Measurements from ENCODE around the gene CFAP65.

The CFAP65 gene

DNA sequence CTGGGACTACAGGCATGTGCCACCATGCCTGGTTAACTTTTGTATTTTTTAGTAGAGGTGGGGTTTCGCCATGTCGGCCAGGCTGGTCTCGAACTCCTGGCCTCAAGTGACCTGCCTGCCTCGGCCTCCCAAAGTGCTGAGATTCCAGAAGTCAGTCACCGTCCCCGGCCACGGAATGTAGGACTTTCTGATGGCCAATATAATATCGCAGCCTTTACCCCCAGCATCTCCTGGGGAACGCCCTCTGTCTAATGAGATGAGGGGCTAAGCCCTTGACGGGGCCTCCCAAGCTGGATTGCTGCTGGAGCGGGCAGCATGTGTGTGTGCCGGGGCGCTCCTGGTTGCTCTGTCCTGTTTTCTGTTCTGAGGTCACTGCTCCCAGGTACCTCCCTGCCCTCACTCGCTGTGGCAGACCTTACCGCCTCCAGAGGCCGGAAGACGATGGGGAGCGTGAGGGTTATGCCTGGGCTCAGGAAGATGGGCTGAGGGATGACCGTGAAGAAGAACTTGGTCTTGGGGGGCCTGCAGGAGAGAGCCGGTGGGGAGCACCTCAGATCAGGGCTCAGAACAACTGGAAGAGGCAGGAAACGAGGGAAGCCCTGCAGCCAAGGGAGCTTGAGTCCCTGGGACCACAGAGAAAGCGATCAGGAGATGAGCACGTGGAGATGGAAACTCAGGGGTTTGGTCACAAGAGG, 9.1 kb downstream of the CFAP65 start:
- no peak for DNase-seq (ENCODE audit: low read depth in 1 of 2, low spot score in 1 of 2)

DNA sequence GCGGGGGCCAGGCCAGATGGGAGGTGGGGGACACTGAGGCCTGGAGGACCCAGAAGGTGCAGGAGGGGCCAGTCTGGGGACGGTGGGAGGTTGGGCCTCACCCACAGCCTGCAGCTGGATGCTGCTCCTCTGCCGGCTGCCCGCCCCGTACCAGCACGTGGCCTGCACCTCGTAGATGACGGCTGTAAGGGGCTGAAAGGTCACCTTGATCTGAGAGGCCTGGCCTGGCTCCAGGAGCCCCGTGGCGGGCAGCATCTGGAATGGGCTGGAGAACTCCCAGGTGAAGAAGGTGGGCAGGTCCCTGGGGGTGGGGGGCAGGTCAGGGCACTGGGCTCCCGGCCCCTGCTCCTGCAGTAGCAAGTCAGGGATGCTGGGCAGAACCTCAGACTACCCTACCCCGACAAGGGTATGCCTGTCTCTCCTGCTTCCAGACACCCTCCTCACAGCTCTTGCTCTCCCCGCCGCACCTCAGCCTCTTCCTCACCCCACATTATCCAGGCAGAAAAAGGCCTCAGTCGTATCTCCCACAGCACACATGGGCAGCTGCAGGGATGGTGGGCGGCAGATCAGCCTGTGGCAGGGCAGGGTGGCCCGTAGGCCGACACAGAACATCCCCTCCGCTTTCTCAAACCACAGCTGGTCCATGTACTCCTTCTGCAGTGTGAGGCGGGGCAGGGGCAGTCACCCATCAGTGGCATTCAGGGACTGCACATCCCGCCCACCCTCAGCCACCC, 10.1 kb downstream of the CFAP65 start:
- DNase-seq (ENCODE audit: low read depth in 1 of 2, low spot score in 1 of 2), result no peak

DNA sequence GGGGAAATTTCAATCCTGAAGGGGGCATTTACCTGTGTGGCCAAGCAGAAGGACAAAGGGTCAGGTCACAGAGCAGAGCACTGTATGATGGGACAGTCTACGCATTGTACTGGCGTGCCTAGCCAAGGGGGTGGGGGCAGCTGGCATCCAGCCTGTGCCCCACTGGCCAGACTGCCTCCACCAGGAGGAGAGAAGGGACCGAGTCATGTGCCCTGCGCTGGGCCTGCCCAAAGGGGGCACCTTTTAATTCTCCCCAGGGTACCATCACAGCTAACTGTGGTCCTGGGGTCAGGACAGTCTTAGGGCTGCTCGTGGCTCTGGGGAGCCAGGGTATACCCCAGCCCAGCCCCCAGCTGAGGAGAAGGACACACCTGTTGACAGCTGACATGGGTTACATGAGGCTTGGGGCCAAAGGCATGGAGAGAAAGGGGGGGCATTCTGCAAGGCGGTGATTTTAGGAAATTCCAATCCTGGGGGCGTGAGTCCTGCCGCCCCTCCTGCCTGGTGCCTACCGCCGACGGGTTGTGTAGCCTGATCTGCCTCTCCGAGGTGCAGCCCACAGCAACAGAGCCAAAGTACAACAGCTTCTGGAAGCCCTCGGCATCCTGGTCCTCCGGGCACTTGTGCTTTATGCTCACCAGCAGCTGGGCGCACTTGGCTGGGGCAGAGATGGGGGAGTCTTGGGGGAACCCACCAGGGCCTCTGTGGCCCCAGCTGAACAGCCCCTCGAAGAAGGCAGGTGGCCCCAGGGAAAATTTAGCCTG, 11.0 kb downstream of the CFAP65 start:
- DNase-seq (ENCODE audit: low read depth in 1 of 2, low spot score in 1 of 2), result no peak

DNA sequence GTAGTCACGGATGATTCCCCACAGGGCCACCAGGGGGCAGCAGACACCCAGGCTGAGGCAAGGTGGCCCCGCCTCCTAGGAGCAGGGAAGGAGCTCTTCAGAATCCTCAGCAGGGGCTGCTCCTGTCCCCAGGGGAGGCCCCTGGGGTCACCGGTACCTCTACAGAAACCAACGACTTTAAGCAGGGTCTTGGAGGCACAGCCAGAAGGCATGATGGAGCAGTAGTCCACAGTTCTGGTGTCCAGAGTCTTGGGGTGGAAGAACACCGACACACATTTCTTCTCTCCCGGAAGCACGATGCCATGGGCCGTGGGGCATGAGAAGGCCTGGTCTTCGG, 11.5 kb downstream of the CFAP65 start:
- peak; percentile 45 to 62 for DNase-seq (ENCODE audit: low read depth in 1 of 2, low spot score in 1 of 2)

DNA sequence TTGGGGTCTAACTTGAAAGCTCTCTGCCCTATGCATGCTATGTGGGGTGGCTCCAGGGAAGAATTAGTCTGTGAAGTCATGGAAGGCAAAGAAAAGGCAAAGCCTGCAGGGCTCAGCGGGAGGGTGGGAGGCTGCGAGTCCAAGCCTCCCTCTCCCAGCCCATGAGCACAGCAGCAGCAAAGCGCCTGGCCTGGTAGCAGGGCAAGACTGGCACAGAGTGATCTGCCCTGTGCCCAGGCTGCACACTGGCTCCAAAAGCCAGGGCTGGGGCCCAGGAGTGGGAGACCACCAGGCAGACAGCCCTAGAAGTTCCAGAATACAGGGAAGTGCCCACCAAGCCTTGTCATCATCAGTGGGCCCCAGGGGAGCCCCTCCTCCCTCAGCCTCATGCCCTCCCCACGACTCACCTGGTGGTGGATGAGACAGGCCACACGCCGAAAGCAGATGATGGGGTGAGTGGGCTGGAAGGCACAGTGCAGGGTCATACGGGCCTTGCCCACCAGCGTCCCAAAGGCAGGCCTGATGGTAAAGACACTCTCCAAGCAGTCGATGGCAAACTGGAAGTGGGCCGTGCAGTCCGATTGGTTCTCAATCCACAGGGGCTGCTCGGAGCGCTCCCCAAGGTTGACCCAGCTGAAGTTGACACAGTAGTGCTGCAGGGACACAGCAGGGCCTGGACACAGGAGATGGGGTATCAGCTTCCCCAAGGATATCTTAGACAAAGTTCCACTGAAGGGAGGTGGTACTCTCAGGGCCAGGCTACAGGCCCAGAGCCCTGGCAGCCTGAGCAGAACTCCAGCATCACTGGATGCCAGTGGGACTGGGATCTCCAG, 12.1 kb downstream of the CFAP65 start:
- DNase-seq (ENCODE audit: low read depth in 1 of 2, low spot score in 1 of 2), result no peak

DNA sequence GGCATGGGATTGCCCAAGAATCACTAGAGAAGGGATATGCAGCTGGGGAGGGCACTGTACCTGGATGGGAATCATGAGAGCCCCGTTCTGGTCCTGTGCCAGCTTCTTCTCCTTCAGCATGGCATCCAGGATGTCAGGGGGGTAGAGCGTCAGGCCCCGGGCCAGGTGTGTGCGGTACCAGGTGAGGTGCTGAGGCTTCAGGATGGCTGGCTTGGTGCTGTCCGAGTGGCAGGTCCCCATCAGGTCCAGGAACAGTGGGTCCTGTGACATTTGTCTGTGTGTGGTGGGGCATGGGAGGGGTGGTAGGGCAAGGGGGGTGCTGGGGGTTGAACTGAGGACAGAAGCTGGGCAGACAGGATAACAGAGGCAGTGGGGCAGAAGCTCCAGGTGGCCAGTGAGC, 13.2 kb downstream of the CFAP65 start:
- DNase-seq (ENCODE audit: low read depth in 1 of 2, low spot score in 1 of 2), result no peak

DNA sequence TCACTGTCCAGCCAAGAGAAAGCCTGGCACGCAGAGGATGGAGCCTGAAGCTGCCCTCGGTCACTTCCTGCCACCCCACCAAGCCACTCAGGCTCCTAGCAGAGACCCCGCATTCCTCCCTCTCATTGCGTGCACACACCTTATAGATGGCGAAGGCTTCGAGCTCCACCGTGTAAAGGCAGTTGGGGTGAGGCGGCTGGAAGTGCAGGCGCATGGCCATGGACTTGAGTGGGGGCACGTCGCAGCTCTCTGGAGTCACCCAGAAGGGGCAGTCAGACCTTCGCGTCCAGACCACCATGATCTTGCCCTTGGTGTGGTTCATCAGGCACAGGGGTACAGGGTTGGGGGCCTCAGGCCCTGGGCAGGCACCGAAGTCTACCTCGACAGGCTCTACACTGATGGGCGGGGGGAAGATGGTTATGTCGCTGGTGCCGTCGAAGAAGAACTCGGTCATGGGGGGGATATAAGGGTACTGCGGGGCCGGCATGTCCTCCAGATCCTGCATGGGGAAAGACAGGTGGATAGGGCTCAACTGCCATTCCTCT, 13.7 kb downstream of the CFAP65 start:
- DNase-seq (ENCODE audit: low read depth in 1 of 2, low spot score in 1 of 2), result no peak

DNA sequence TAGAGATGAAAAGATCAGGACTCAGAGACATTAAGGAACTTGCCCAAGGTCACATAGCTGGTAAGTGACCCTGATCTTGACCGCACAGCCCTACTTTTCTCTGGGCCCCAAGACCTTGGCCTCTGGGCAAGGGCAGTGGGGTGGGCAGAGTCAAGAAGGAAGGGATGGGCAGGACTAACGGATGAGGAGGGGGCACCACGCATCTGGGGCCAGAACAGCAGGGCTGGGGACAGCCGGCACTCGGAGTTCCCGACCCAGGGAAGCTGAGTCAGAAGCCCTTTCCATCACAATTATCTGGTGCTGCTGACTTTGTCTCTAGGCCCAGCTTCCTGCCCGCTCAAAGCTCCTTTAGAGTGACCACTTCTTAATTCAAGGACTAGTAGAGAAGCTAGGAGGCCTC, 14.4 kb downstream of the CFAP65 start:
- DNase-seq (ENCODE audit: low read depth in 1 of 2, low spot score in 1 of 2), result no peak

DNA sequence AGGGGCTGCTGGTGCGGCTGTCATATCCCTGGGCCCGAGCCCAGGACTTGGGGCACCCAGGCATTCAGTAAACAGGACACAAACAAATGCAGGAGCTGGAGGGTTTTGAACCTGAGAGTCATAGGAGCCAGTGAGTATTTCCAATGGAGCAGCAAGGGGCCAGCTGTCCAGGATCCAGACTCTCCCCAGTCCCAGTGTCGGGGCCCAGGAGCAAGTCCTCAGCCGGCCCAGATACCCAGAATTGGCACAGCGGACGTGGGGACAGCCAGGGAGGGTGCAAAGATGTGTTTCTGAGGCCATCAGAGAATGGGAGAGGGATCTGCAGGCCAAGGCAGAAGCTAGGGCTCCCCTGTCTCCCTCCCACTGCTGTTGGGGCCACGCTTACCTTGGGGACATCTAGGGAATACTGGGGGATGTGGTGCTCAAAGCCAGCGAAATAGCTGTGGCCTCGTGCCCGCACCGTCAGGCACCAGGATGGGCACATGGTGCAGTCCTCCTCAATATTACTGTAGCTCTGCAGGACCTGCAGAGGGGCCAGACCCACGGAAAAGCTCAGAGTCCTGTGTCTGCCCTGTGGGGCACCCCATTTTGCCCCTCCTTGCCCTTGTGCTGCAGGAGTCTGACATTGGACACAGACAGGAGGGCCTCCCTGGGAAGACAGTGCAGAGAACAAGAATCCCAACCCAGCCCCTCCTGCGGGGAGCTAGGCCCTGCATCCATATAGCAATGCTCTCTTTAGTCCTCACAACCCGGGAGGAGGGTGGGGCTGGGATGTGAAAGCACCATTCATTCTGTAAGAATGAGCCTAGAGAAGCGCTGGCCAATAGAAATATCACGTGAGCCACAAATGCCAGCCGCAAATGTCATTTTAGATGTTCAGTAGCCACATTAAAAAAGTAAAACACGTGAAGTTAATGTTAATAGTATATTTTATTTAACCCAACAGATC, 15.4 kb downstream of the CFAP65 start:
- DNase-seq (ENCODE audit: low read depth in 1 of 2, low spot score in 1 of 2), result no peak

DNA sequence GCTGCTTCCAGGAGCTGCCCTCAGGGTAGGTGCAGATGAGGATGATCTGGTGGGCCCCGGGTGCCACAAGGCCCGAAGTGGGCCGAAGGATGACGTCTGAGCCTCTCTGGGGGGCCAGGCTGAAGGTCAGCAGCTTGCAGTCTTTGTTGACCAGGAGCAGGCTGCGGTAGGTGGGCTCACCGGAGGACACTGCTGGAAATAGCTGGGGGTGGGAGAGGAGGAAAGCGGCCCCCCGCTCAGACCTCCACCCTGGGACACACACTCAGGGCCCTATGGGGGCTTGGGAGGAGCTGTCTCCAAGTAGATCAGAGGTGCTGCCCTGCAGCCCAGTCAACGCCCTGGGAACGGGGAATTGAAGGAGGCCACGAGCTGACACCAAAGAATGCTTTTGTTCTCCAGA, 17.3 kb downstream of the CFAP65 start:
- DNase-seq (ENCODE audit: low read depth in 1 of 2, low spot score in 1 of 2), result no peak

DNA sequence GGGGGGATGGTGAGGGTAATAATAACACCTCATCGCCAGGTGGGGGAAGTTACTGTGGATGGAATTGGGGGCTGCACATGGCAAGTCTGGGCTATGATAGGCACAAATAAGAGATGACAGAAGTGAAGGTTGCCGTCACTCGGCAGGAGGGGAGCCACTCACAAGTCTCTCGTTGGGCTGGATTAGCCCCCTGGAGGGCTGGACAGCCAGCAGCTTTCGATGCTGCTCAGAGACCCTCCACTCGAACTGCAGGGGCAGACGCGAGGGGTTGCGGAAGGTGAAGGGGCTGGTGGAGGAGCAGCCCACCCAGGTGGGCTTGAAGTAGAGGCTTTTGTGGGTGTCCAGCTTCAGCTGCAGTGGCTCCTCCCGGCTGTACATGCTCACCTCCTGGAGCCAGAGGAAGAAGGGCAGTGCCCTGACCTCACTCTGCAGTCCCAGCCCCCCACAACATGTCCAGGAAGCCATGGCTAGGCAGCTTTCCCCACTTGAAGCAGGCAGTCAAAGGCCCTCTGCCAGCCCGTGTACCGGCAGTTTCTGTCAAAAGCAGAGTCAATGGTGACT, 18.2 kb downstream of the CFAP65 start:
- no peak for DNase-seq (ENCODE audit: low read depth in 1 of 2, low spot score in 1 of 2)

DNA sequence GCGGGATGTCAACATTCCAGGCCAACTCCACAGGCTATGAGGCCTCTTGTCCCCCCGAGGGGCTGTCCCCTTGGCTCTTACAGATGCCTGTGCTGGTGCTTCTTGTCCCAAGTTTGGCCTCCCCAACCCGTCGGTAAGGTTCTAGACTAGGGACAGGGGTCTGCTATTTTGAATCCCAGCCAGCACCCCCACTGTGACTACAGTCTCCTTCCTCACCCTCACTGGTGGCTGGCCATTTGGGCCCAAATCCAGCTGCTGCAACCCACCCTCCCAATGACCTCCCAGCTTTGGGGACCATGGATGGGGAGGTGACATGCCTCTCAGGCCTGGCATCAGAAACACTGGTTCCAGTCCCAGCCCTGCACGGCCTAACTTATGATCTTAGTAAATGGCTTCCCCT, 18.7 kb downstream of the CFAP65 start:
- no peak for DNase-seq (ENCODE audit: low read depth in 1 of 2, low spot score in 1 of 2)

DNA sequence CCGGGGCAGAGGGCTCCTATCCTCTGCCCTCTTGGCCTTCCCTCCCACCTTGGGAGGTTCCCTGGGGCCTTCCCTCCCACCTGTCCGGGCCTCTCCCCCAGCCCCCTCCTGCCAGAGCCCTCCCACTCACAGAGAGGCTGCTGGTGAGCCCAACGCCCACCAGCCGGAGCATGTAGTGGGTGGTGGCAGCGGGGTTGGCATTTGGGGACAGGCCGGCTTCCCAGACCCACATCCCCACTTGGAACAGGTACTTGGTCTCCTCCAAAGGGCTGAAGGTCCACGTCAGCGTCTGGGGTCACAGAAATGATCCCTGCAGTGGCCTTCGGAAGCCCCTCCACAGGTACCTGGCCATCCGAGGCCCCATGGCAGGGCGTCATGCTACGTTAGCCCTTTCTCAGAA, 19.3 kb downstream of the CFAP65 start:
- DNase-seq (ENCODE audit: low read depth in 1 of 2, low spot score in 1 of 2), result no peak

DNA sequence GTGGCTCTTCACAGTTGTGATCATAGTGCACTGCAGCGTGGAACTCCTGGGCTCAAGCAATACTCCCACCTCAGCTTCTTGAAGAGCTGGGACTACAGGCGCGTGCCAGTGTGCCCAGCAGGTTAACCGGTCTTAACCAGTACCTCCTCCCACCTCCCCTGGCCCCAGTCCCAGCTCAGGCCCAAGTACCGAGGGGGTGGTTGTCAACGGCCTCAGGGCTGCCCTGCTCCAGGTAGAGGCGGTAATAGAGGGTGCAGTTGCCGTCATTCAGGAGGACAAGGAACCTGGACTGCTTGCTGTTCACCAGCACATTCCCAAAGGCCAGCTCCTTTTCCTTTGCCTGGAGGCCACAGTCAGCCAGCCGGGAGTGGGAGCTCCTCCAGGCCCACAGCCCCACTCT, 19.7 kb downstream of the CFAP65 start:
- no peak for DNase-seq (ENCODE audit: low read depth in 1 of 2, low spot score in 1 of 2)

DNA sequence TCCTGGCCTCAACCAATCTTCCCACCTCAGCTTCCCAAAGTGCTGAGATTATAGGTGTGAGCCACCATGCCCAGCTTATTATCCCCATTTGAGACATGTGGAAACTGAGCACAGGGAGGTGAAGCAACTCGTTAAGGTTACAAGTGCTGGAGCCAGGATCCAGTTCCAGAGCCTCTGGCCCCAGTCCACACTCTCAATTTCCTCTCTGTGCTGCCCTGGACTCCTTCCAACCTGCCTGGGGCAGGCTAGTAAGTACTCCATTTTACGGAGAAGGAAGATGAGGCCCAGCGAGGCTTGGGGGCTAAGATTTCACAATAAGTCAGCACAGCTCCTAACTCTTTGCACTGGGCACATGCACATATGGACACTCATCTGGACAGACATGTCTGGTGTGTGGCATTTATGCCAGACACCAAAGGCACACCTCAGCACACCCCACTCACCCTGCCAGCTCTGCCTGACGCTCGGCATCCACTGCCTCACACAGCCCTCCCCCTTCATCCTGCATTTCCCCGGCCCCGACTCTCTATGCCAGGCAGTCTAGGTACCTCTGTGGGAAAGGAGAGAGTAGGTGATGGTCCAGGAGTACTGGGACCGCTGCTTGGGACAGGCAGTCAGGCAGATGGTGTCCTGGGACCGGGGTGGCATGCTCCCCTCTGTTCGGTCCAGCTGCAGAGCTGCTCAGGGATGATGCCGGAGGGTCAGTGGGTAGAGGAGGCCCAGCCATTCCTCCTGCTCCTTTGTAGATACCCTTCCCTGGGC, 20.5 kb downstream of the CFAP65 start:
- DNase-seq (ENCODE audit: low read depth in 1 of 2, low spot score in 1 of 2), result no peak

DNA sequence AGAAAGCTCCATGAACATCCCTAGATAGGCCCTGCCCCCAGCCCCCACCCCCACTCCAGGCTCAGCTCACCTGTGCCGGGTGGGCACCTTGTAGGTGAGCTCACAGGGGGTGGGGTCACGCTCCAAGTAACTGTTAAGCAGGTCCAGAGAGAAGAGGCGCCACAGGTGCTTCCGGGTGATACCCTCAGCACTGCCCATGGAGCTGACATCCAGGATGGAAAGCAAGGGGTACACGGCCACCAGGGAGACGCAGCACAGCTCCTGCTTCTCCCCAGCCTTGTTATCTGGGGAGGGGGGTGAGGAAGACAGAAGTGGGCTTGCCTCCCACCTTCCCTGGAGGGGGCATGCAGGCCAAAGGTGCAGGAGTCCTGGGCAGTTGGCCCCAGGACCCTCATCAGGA, 21.9 kb downstream of the CFAP65 start:
- no peak for DNase-seq (ENCODE audit: low read depth in 1 of 2, low spot score in 1 of 2)

DNA sequence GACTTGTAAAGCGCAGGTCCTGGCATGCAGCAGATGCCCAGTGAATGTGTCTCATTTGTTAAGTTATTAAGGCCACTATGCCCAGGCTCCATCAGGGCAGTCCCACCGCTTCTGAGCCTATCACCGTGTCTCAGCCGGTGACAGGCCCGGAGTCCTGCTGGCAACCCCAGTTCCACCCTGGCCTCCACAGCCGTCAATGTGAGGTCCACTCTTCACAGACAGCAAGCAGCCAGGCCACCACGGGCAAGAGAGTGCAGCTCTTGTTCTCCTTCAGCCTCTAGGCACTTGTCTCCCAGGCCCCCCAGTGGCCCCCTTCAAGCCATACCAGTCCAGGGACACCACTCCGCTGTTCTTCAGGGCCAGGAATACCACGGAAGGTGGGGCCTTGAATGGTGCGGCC, 22.6 kb downstream of the CFAP65 start:
- DNase-seq (ENCODE audit: low read depth in 1 of 2, low spot score in 1 of 2), result no peak

DNA sequence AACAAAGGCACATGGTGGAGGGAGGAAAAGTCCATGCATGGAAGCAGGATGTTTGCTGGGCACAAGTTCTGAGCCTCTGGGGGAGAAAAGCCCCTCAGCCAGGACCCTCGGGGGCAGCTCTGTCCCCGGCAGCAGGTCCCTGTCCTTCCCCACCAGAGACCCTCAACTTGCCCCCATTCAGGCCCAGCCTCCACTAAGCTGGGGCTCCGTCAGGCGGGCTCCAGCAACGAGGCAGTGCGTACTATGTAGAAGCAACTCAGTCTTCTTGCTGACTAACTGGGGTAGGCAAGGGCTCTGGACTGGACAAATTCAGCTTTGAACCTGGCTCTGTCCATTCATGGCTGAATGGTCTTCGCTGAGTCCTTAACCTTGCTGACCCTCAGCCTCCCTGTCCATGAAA, 23.0 kb downstream of the CFAP65 start:
- DNase-seq (ENCODE audit: low read depth in 1 of 2, low spot score in 1 of 2), result no peak

All from stimulated activated CD4-positive, alpha-beta T cell treated with anti-CD3 and anti-CD28 coated beads, Interleukin-15, amount 100 ng/mL, for 1 hour (primary cell).